H9 (cell line): ENCODE measurements around the gene STYXL2. TPM values are rescaled to one million over a fixed set of nuclear protein-coding genes. Genes with fewer than 3 reads are reported as not detected.

ENCODE experiments used
- DNase-seq: peaks from one replicate; pipeline ENCODE4 v3.0.0-alpha.2; 2017
- H2AFZ ChIP-seq: one replicate; pipeline ENCODE4 v1.6.1; 2013; ENCODE audit warnings: mild to moderate bottlenecking, low read length, control low read depth, moderate library complexity
- H2AK5ac ChIP-seq: 2 replicates; pipeline ENCODE4 v1.6.1; 2013; ENCODE audit warnings: low read length, control low read depth, mixed read lengths; ENCODE audit not compliant: insufficient read length
- H2BK120ac ChIP-seq: one replicate; pipeline ENCODE4 v1.6.1; 2013; ENCODE audit warnings: low read depth, mild to moderate bottlenecking, low read length, control low read depth, inconsistent platforms; ENCODE audit not compliant: poor library complexity, severe bottlenecking
- H2BK12ac ChIP-seq: 2 replicates; pipeline ENCODE4 v1.6.1; 2013; ENCODE audit warnings: low read length, control low read depth, mixed read lengths, low read depth; ENCODE audit not compliant: insufficient read length
- H2BK15ac ChIP-seq: 2 replicates; pipeline ENCODE4 v1.6.1; 2013; ENCODE audit warnings: low read depth, low read length, control low read depth
- H2BK20ac ChIP-seq: one replicate; pipeline ENCODE4 v1.6.1; 2013; ENCODE audit warnings: low read depth, mild to moderate bottlenecking, low read length, control low read depth, inconsistent platforms; ENCODE audit not compliant: poor library complexity, severe bottlenecking
- H2BK5ac ChIP-seq: 2 replicates; pipeline ENCODE4 v1.6.1; 2013; ENCODE audit warnings: low read length, control low read depth, mixed read lengths; ENCODE audit not compliant: insufficient read length
- H3K14ac ChIP-seq: 2 replicates; pipeline ENCODE4 v1.6.1; 2013; ENCODE audit warnings: low read length, control low read depth; ENCODE audit not compliant: insufficient read depth
- H3K18ac ChIP-seq: 2 replicates; pipeline ENCODE4 v1.6.1; 2013; ENCODE audit warnings: low read depth, mild to moderate bottlenecking, mixed read lengths, low read length, control low read depth; ENCODE audit not compliant: insufficient read length
- H3K23ac ChIP-seq: 2 replicates; pipeline ENCODE4 v1.6.1; 2013; ENCODE audit warnings: low read length, control low read depth, mixed read lengths, low read depth; ENCODE audit not compliant: insufficient read length
- H3K23me2 ChIP-seq: 2 replicates; pipeline ENCODE4 v1.6.1; 2013; ENCODE audit warnings: low read depth, mild to moderate bottlenecking, mixed read lengths, low read length, control low read depth; ENCODE audit not compliant: insufficient read length, poor library complexity, severe bottlenecking
- H3K27ac ChIP-seq: 2 replicates; pipeline ENCODE4 v1.5.1; 2013; ENCODE audit warnings: low read length, control low read depth, mixed read lengths, low read depth; ENCODE audit not compliant: insufficient read length
- H3K27me3 ChIP-seq: 2 replicates; pipeline ENCODE4 v1.6.1; 2013; ENCODE audit warnings: low read length, control low read depth, inconsistent platforms; ENCODE audit not compliant: insufficient read depth
- H3K4ac ChIP-seq: 2 replicates; pipeline ENCODE4 v1.6.1; 2013; ENCODE audit warnings: low read depth, mild to moderate bottlenecking, control low read depth, inconsistent platforms, low read length, moderate library complexity
- H3K4me1 ChIP-seq: 2 replicates; pipeline ENCODE4 v1.6.1; 2013; ENCODE audit warnings: low read length, control low read depth, inconsistent platforms; ENCODE audit not compliant: insufficient read depth
- H3K4me2 ChIP-seq: 2 replicates; pipeline ENCODE4 v1.6.1; 2013; ENCODE audit warnings: low read length, control low read depth, mixed read lengths; ENCODE audit not compliant: insufficient read length, insufficient read depth
- H3K56ac ChIP-seq: 2 replicates; pipeline ENCODE4 v1.6.1; 2013; ENCODE audit warnings: low read depth, mild to moderate bottlenecking, mixed read lengths, low read length, control low read depth; ENCODE audit not compliant: insufficient read length
- H3K79me1 ChIP-seq: 2 replicates; pipeline ENCODE4 v1.6.1; 2013; ENCODE audit warnings: low read depth, mild to moderate bottlenecking, moderate library complexity, low read length, control low read depth, inconsistent platforms; ENCODE audit not compliant: insufficient read depth, poor library complexity, severe bottlenecking
- H3K79me2 ChIP-seq: 2 replicates; pipeline ENCODE4 v1.6.1; 2013; ENCODE audit warnings: low read length, control low read depth, inconsistent platforms; ENCODE audit not compliant: insufficient read depth
- H3K9ac ChIP-seq: 2 replicates; pipeline ENCODE4 v1.6.1; 2013; ENCODE audit warnings: low read length, control low read depth, mixed read lengths; ENCODE audit not compliant: insufficient read length; ENCODE audit errors: extremely low read depth
- H3K9me3 ChIP-seq: one replicate; pipeline ENCODE4 v1.6.1; 2013; ENCODE audit warnings: low read depth, low read length, inconsistent platforms; ENCODE audit not compliant: control insufficient read depth
- H3T11ph ChIP-seq: one replicate; pipeline ENCODE4 v1.6.1; 2013; ENCODE audit warnings: mild to moderate bottlenecking, low read length, control low read depth, inconsistent platforms
- H4K20me1 ChIP-seq: one replicate; pipeline ENCODE4 v1.6.1; 2013; ENCODE audit not compliant: control insufficient read depth, insufficient read length, insufficient read depth
- H4K5ac ChIP-seq: 2 replicates; pipeline ENCODE4 v1.6.1; 2013; ENCODE audit warnings: low read depth, mild to moderate bottlenecking, mixed read lengths, low read length, control low read depth; ENCODE audit not compliant: insufficient read length
- H4K8ac ChIP-seq: replicated peaks from 2 replicates; pipeline ENCODE4 v1.6.1; 2013; ENCODE audit warnings: low read length, control low read depth, mixed read lengths, low read depth; ENCODE audit not compliant: insufficient read length
- H4K91ac ChIP-seq: 2 replicates; pipeline ENCODE4 v1.6.1; 2013; ENCODE audit warnings: low read depth, mild to moderate bottlenecking, moderate library complexity, mixed read lengths, low read length, control low read depth; ENCODE audit not compliant: insufficient read length
- H3K27ac Mint-ChIP-seq, 3 experiments: 2 replicates in 2 of 3; 3 replicates in 1 of 3; pipeline ENCODE4 v1.8.0; 2020 to 2021; ENCODE audit warnings: mixed read lengths in 3 of 3, mild to moderate bottlenecking in 1 of 3, moderate library complexity in 1 of 3
- H3K27me3 Mint-ChIP-seq: 2 replicates; pipeline ENCODE4 v1.8.0; 2021; ENCODE audit warnings: low read depth, mild to moderate bottlenecking, moderate library complexity, mixed read lengths
- H3K36me3 Mint-ChIP-seq, 3 experiments: 2 replicates in 2 of 3; 3 replicates in 1 of 3; pipeline ENCODE4 v1.8.0; 2020 to 2021; ENCODE audit warnings: low read depth in 3 of 3, mixed read lengths in 3 of 3; ENCODE audit not compliant: insufficient read depth in 1 of 3
- H3K4me1 Mint-ChIP-seq, 2 experiments: 2 replicates each; pipeline ENCODE4 v1.8.0; 2020; ENCODE audit warnings: mixed read lengths in 2 of 2
- H3K4me3 Mint-ChIP-seq, 2 experiments: 2 replicates in 1 of 2; 3 replicates in 1 of 2; pipeline ENCODE4 v1.8.0; 2020 to 2021; ENCODE audit warnings: mild to moderate bottlenecking in 2 of 2, mixed read lengths in 2 of 2, moderate library complexity in 1 of 2
- H3K9me3 Mint-ChIP-seq, 2 experiments: 2 replicates in 1 of 2; 3 replicates in 1 of 2; pipeline ENCODE4 v1.8.0; 2020; ENCODE audit warnings: mild to moderate bottlenecking in 2 of 2, mixed read lengths in 2 of 2, moderate library complexity in 1 of 2
- CTCF ChIP-seq: fragments of 200-600 bp; sonication (generic); conservative IDR thresholded peaks from 3 replicates; pipeline ENCODE4 v1.8.0; 2021; ENCODE audit warnings: antibody characterized with exemption, mild to moderate bottlenecking
- WGBS: extraction: QIAGEN DNeasy Blood & Tissue Kit; methylation state at CpG from one replicate; pipeline ENCODE4 v1.1.7; 2013; ENCODE audit warnings: missing lambda C conversion rate, low lambda C conversion rate, mixed read lengths; ENCODE audit not compliant: insufficient read length; ENCODE audit errors: extremely low coverage; 5-methylcytosine and 5-hydroxymethylcytosine counted together
- total RNA-seq: library from RNA; stranded (reverse); gene quantifications from 2 replicates; pipeline ENCODE4 v1.2.1, GENCODE V29; 2021

The STYXL2 gene
- total RNA-seq, 1 experiment from 2014 or later: 0.09 TPM

GRCh38 chr1:167136191-167136614 lies 42.3 kb downstream of the STYXL2 start:
- H2AFZ ChIP-seq: no peak overlapping the region
- no peak overlapping the region for H3K4me2 ChIP-seq
- H3K14ac ChIP-seq: no peak overlapping the region
- no peaks in the 10 kb centered on the region for H3K9me3 ChIP-seq
- no peak overlapping the region for H2BK12ac ChIP-seq
- no peak overlapping the region for H2AK5ac ChIP-seq
- TF ChIP-seq CTCF: no peak
- H2BK15ac ChIP-seq: no peak overlapping the region
- H3K27me3 ChIP-seq: no peaks in the 10 kb centered on the region
- H4K8ac ChIP-seq: no peak overlapping the region
- H4K20me1 ChIP-seq: no peaks in the 10 kb centered on the region
- no peak overlapping the region for H4K5ac ChIP-seq
- peaks cover 0 to 4% (median 4%) of the 10 kb centered on the region in 3 experiments; a peak in 3 of 7 replicates for H3K36me3 Mint-ChIP-seq
- no CpG with 5 or more reads among the region's 2 CpGs for WGBS
- no peak overlapping the region for H3K27ac ChIP-seq
- H3K4ac ChIP-seq: no peak overlapping the region
- no peak overlapping the region for H3K9ac ChIP-seq
- no peak overlapping the region for H4K91ac ChIP-seq
- no peak overlapping the region for H3K4me3 Mint-ChIP-seq
- peaks cover 4 to 6% of the 10 kb centered on the region in 2 experiments; a peak in 4 of 5 replicates for H3K9me3 Mint-ChIP-seq
- H3K79me2 ChIP-seq: no peaks in the 10 kb centered on the region
- no peak overlapping the region for H3K18ac ChIP-seq
- no peak overlapping the region for H3T11ph ChIP-seq
- no peak for DNase-seq
- H3K4me1 ChIP-seq: peaks cover 8% of the 10 kb centered on the region
- H3K27ac Mint-ChIP-seq: peak overlapping the region in 2 of 3 experiments; percentile 29 to 60; a peak in 1 of 7 replicates
- no peak overlapping the region for H3K56ac ChIP-seq
- H3K79me1 ChIP-seq: no peaks in the 10 kb centered on the region
- H3K23ac ChIP-seq: no peak overlapping the region
- H2BK5ac ChIP-seq: no peak overlapping the region
- no peak overlapping the region for H2BK120ac ChIP-seq
- peaks cover 1% of the 10 kb centered on the region; the same call in 1 of the 2 replicates for H3K27me3 Mint-ChIP-seq
- no peak overlapping the region for H2BK20ac ChIP-seq
- no peaks in the 10 kb centered on the region for H3K23me2 ChIP-seq
- H3K4me1 Mint-ChIP-seq: peaks cover 48 to 54% of the 10 kb centered on the region in 2 experiments
